ENCODE measurements around the gene HAUS3. TPM values are rescaled to one million over a fixed set of nuclear protein-coding genes. Genes with fewer than 3 reads are reported as not detected.

Gene HAUS3
- total and polyA plus RNA-seq, 2 experiments from 2014 or later = 13.8 to 14.9 TPM

- Histone ChIP-seq H3K79me2 (ENCODE audit: insufficient read depth) (peaks cover 18% of the 10 kb centered on the region), H4K20me1 (ENCODE audit: insufficient read depth) (no peaks in the 10 kb centered on the region; the same call in 1 of the 2 replicates), H3K4me2 (ENCODE audit: unreplicated experiment) (no peak overlapping the region), H3K27me3 (replicated peaks; ENCODE audit: insufficient read depth) (no peaks in the 10 kb centered on the region), H3K9me2 (ENCODE audit: insufficient read depth) (no peaks in the 10 kb centered on the region), H3K36me3 (ENCODE audit: low read depth) (peaks cover 4% of the 10 kb centered on the region; the same call in 1 of the 2 replicates), H3K4me1 (ENCODE audit: insufficient read depth) (no peaks in the 10 kb centered on the region), H2AFZ (no peak overlapping the region), H3K27ac (no peak overlapping the region), H3K9me3 (ENCODE audit: low read depth) (no peaks in the 10 kb centered on the region), H3F3A (ENCODE audit: insufficient read depth) (0 out of 2 replicates have a peak, but pooled peaks cover under 1% of the 10 kb centered on the region), H3K9ac (no peak overlapping the region), H3K4me3 (no peak overlapping the region)
- TF ChIP-seq EZH2phosphoT487 (IDR thresholded peaks at IDR 0.05; ENCODE audit: insufficient read depth, low read depth) = no peak
- no peak for TF ChIP-seq EZH2 (IDR thresholded peaks at IDR 0.05; ENCODE audit: insufficient read depth, poor library complexity, severe bottlenecking)
- WGBS, 2 experiments (ENCODE audit: low coverage in 1 of 2, low lambda C conversion rate in 2 of 2, missing lambda C conversion rate in 2 of 2) = 87 to 91% methylated on average over 26 of the region's 26 CpGs
- DNase-seq = no peak
- in situ Hi-C loops (cut with MboI) = no loop called here
These were observed 7.8 kb upstream of the HAUS3 start for GRCh38 chr4:2249526-2250356.

DNA sequence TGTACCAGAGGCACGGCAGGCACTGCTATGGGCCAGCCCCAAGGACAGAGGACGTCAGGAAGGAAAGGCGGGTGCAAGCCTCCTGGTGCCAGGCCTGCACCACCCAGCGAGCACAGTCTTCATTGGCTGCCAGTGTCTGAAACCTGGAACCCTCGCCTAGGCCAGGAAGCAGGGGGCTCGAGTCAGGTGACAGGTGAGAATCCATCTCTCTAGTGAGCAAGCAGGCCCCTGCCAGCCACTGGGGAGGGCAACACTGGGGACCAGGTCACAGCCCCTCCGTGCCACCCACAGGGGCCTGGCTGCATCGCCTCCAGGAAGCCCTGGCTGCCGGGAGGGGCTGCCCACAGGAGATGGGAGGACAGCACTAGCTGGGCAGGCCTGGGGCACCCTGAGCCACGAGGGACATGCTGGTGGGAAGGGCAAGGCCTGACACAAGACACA lies 6.9 kb upstream of the HAUS3 start:
- in situ Hi-C loops (cut with MboI) = no loop called here

DNA sequence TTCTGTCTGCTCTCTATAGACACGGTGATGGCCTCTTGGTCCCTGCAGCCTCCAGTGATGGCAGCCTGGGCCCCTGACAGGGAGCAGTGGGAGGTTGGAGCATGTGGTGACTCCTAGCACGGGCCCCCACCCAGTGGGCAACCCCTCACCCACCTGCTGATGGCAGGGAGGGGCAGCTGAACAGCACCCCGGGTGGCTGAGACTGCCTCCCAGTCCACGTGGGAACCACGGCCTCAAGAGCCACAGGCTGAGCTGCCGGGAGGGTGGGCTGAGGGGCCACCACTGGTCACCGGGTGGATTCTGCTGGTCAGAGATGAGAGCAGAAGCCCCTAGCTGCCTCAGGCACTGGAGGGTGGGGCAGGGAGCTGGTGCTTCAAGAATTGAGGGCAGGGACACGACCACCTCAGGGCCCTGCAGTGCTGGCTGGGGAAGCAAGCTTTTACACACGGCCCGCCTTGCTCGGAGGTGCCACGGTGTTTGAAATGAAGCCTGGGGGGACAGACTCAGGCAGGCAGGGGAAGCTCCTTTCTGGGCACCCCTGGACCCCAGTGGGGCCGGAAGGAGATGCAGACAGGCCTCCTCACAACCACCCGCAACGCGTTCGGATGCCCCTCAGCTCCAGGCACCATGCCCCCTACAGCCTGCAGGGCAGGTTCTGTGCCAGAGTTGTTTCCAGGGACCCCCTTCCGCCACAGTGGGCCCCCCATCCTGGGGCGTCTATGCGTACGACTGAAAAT lies 6.3 kb upstream of the HAUS3 start:
- TF ChIP-seq EZH2phosphoT487 (IDR thresholded peaks at IDR 0.05; ENCODE audit: insufficient read depth, low read depth) = no peak
- TF ChIP-seq EZH2 (IDR thresholded peaks at IDR 0.05; ENCODE audit: insufficient read depth, poor library complexity, severe bottlenecking) = no peak
- no peaks in the 10 kb centered on the region for H4K20me1 ChIP-seq (ENCODE audit: insufficient read depth)
- no peaks in the 10 kb centered on the region for H3K9me3 ChIP-seq (ENCODE audit: low read depth)
- H3K36me3 ChIP-seq (ENCODE audit: low read depth) = no peaks in the 10 kb centered on the region; the same call in 1 of the 2 replicates
- H3K4me1 ChIP-seq (ENCODE audit: insufficient read depth) = no peaks in the 10 kb centered on the region
- H2AFZ ChIP-seq = no peak overlapping the region
- no peaks in the 10 kb centered on the region for H3K27me3 ChIP-seq (replicated peaks; ENCODE audit: insufficient read depth)
- 79 to 85% methylated on average over 19 to 21 of the region's 21 CpGs for WGBS, 2 experiments (ENCODE audit: low coverage in 1 of 2, low lambda C conversion rate in 2 of 2, missing lambda C conversion rate in 2 of 2)
- peaks cover 3% of the 10 kb centered on the region; the same call in 1 of the 2 replicates for H3K79me2 ChIP-seq (ENCODE audit: insufficient read depth)
- no peak overlapping the region for H3K4me2 ChIP-seq (ENCODE audit: unreplicated experiment)
- DNase-seq = no peak
- H3K9ac ChIP-seq = no peak overlapping the region
- H3F3A ChIP-seq (ENCODE audit: insufficient read depth) = peaks cover 16% of the 10 kb centered on the region
- in situ Hi-C loops (cut with MboI) = no loop called here
- no peaks in the 10 kb centered on the region for H3K9me2 ChIP-seq (ENCODE audit: insufficient read depth)
- H3K4me3 ChIP-seq = no peak overlapping the region
- H3K27ac ChIP-seq = no peak overlapping the region

More for the DNA sequence above, 6.9 kb upstream of the HAUS3 start:
- WGBS, 2 experiments (ENCODE audit: low coverage in 1 of 2, low lambda C conversion rate in 2 of 2, missing lambda C conversion rate in 2 of 2) = 89 to 91% methylated on average over 10 of the region's 10 CpGs
- H3K9ac ChIP-seq = no peak overlapping the region
- H3K27ac ChIP-seq = no peak overlapping the region
- no peak for DNase-seq
- no peaks in the 10 kb centered on the region for H4K20me1 ChIP-seq (ENCODE audit: insufficient read depth)
- TF ChIP-seq EZH2phosphoT487 (IDR thresholded peaks at IDR 0.05; ENCODE audit: insufficient read depth, low read depth) (no peak), EZH2 (IDR thresholded peaks at IDR 0.05; ENCODE audit: insufficient read depth, poor library complexity, severe bottlenecking) (no peak)
- H3K4me1 ChIP-seq (ENCODE audit: insufficient read depth) = no peaks in the 10 kb centered on the region
- peaks cover 9% of the 10 kb centered on the region; the same call in 1 of the 2 replicates for H3K79me2 ChIP-seq (ENCODE audit: insufficient read depth)
- no peaks in the 10 kb centered on the region for H3K27me3 ChIP-seq (replicated peaks; ENCODE audit: insufficient read depth)
- no peak overlapping the region for H3K4me2 ChIP-seq (ENCODE audit: unreplicated experiment)
- no peaks in the 10 kb centered on the region for H3K9me3 ChIP-seq (ENCODE audit: low read depth)
- no peaks in the 10 kb centered on the region for H3K9me2 ChIP-seq (ENCODE audit: insufficient read depth)
- peaks cover 9% of the 10 kb centered on the region for H3F3A ChIP-seq (ENCODE audit: insufficient read depth)
- no peak overlapping the region for H2AFZ ChIP-seq
- no peaks in the 10 kb centered on the region; the same call in 1 of the 2 replicates for H3K36me3 ChIP-seq (ENCODE audit: low read depth)
- H3K4me3 ChIP-seq = no peak overlapping the region

Measured in GM23248 (cell line).